ENCODE results near the gene KRT80. TPM values are rescaled to one million over a fixed set of nuclear protein-coding genes. Genes with fewer than 3 reads are reported as not detected.

Gene KRT80
- total and polyA plus RNA-seq, 2 of the 13 experiments (the other 11 are each of a cell fraction or from before 2014, with no cell fraction given), result 0.27 to 0.53 TPM

DNA sequence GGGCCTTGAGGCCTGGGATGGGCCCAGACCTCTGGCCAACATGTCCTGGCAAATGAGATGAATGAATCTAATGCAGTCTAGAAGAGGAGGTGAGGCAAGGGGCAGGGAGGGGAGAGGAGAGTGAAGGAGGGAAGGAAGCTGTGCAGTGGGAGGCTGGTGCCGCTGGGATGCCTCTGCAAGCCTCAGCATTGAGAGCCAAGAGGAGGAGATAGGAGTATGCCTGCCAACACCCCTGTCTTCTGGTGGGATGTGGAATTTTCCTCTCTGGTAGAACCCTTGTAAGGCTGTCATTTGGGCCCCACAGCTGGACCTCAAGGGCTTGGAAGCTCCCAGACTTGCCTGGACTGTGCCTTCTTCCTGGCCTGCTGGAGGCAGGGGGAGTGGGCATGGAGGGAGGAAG lies 21.9 kb downstream of the KRT80 start:
- H3K27me3 ChIP-seq (ENCODE audit: control insufficient read depth in 1 of 2, insufficient read depth in 2 of 2, low read length in 2 of 2), result peaks cover 2 to 4% of the 10 kb centered on the region in 2 experiments; a peak in 2 of 5 replicates
- WGBS (ENCODE audit: low lambda C conversion rate), result 53% methylated on average over 1 of the region's 1 CpG
- peaks cover under 1% of the 10 kb centered on the region for H3K4me1 ChIP-seq (ENCODE audit: insufficient read depth, low read length)
- H3K9ac ChIP-seq (ENCODE audit: insufficient read depth, low read depth, low read length), result no peak overlapping the region
- FAIRE-seq (no peak), ATAC-seq (no peak), DNase-seq (ENCODE audit: low spot score) (no peak)
- TF ChIP-seq, protein P1, sequence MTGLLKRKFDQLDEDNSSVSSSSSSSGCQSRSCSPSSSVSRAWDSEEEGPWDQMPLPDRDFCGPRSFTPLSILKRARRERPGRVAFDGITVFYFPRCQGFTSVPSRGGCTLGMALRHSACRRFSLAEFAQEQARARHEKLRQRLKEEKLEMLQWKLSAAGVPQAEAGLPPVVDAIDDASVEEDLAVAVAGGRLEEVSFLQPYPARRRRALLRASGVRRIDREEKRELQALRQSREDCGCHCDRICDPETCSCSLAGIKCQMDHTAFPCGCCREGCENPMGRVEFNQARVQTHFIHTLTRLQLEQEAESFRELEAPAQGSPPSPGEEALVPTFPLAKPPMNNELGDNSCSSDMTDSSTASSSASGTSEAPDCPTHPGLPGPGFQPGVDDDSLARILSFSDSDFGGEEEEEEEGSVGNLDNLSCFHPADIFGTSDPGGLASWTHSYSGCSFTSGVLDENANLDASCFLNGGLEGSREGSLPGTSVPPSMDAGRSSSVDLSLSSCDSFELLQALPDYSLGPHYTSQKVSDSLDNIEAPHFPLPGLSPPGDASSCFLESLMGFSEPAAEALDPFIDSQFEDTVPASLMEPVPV (CRISPR knock-in tag; IDR thresholded peaks at IDR 0.05), result no peak
- TF ChIP-seq GATAD1 (CRISPR knock-in tag; IDR thresholded peaks at IDR 0.05) (no peak), ARNTL (CRISPR knock-in tag; IDR thresholded peaks at IDR 0.05) (no peak), ZNF230 (CRISPR knock-in tag; IDR thresholded peaks at IDR 0.05) (no peak), AGO2 (optimal IDR thresholded peaks at IDR 0.05; ENCODE audit: low read depth, low read length) (no peak), ZNF737 (CRISPR knock-in tag; IDR thresholded peaks at IDR 0.05; ENCODE audit: borderline replicate concordance) (no peak), PRMT3 (CRISPR knock-in tag; IDR thresholded peaks at IDR 0.05; ENCODE audit: borderline replicate concordance, low read depth) (no peak), TOE1 (CRISPR knock-in tag; IDR thresholded peaks at IDR 0.05) (no peak), ZNF382 (CRISPR knock-in tag; IDR thresholded peaks at IDR 0.05; ENCODE audit: borderline replicate concordance) (no peak), KLF16 (CRISPR knock-in tag; IDR thresholded peaks at IDR 0.05) (no peak), ARID2 (CRISPR knock-in tag; IDR thresholded peaks at IDR 0.05; ENCODE audit: borderline replicate concordance) (no peak), MZF1 (CRISPR knock-in tag; IDR thresholded peaks at IDR 0.05; ENCODE audit: borderline replicate concordance) (no peak), BRCA1 (CRISPR knock-in tag; IDR thresholded peaks at IDR 0.05) (no peak)
- TF ChIP-seq, protein P2, sequence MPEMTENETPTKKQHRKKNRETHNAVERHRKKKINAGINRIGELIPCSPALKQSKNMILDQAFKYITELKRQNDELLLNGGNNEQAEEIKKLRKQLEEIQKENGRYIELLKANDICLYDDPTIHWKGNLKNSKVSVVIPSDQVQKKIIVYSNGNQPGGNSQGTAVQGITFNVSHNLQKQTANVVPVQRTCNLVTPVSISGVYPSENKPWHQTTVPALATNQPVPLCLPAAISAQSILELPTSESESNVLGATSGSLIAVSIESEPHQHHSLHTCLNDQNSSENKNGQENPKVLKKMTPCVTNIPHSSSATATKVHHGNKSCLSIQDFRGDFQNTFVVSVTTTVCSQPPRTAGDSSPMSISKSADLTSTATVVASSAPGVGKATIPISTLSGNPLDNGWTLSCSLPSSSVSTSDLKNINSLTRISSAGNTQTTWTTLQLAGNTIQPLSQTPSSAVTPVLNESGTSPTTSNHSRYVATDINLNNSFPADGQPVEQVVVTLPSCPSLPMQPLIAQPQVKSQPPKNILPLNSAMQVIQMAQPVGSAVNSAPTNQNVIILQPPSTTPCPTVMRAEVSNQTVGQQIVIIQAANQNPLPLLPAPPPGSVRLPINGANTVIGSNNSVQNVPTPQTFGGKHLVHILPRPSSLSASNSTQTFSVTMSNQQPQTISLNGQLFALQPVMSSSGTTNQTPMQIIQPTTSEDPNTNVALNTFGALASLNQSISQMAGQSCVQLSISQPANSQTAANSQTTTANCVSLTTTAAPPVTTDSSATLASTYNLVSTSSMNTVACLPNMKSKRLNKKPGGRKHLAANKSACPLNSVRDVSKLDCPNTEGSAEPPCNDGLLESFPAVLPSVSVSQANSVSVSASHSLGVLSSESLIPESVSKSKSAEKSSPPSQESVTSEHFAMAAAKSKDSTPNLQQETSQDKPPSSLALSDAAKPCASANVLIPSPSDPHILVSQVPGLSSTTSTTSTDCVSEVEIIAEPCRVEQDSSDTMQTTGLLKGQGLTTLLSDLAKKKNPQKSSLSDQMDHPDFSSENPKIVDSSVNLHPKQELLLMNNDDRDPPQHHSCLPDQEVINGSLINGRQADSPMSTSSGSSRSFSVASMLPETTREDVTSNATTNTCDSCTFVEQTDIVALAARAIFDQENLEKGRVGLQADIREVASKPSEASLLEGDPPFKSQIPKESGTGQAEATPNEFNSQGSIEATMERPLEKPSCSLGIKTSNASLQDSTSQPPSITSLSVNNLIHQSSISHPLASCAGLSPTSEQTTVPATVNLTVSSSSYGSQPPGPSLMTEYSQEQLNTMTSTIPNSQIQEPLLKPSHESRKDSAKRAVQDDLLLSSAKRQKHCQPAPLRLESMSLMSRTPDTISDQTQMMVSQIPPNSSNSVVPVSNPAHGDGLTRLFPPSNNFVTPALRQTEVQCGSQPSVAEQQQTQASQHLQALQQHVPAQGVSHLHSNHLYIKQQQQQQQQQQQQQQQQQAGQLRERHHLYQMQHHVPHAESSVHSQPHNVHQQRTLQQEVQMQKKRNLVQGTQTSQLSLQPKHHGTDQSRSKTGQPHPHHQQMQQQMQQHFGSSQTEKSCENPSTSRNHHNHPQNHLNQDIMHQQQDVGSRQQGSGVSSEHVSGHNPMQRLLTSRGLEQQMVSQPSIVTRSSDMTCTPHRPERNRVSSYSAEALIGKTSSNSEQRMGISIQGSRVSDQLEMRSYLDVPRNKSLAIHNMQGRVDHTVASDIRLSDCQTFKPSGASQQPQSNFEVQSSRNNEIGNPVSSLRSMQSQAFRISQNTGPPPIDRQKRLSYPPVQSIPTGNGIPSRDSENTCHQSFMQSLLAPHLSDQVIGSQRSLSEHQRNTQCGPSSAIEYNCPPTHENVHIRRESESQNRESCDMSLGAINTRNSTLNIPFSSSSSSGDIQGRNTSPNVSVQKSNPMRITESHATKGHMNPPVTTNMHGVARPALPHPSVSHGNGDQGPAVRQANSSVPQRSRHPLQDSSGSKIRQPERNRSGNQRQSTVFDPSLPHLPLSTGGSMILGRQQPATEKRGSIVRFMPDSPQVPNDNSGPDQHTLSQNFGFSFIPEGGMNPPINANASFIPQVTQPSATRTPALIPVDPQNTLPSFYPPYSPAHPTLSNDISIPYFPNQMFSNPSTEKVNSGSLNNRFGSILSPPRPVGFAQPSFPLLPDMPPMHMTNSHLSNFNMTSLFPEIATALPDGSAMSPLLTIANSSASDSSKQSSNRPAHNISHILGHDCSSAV (CRISPR knock-in tag; IDR thresholded peaks at IDR 0.05; ENCODE audit: borderline replicate concordance), result no peak
- CTCF ChIA-PET (ENCODE audit: low intra/inter-chr PET ratio, low total read pairs), result no interaction called here
- H2AFZ ChIP-seq (ENCODE audit: low read length), result no peak overlapping the region
- no peaks in the 10 kb centered on the region for H3K9me3 ChIP-seq (ENCODE audit: low read length)
- intact Hi-C loops (cut with micrococcal nuclease; ENCODE audit: unreplicated experiment) (no loop called here), in situ Hi-C loops (cut with HindIII; ENCODE audit: extremely low pct_ligation_motif_present, low pct_unique_long_range_greater_than_20kb) (loop anchor here (5.0 kb wide), 1 partner anchor 32 kb away; no protein-coding TSS in a partner anchor)
- no peaks in the 10 kb centered on the region for H4K20me1 ChIP-seq (ENCODE audit: insufficient read depth, low read length)
- BruUV-seq (replicated peaks), result no TSS peak
- no peaks in the 10 kb centered on the region for H3K36me3 ChIP-seq (replicated peaks in 1 of 2; ENCODE audit: control insufficient read depth in 1 of 2, insufficient read depth in 2 of 2, low read length in 2 of 2)
- POLR2A ChIA-PET, result no interaction called here
- no peak overlapping the region for H3K27ac ChIP-seq (ENCODE audit: extremely low read length, insufficient read depth, low read length)
- H3K4me2 ChIP-seq (ENCODE audit: low read depth, low read length), result no peak overlapping the region
- H3K4me3 ChIP-seq (replicated peaks in 1 of 3; ENCODE audit: insufficient read depth in 1 of 3, low read depth in 2 of 3, low read length in 3 of 3), result no peak overlapping the region
- no peaks in the 10 kb centered on the region for H3K79me2 ChIP-seq (ENCODE audit: insufficient read depth, low read length)
